GM12864 (cell line): Measurements from ENCODE around the gene PPP2R5C.

Experiments used
- DNase-seq: peaks from one replicate; pipeline ENCODE4 v3.0.0-alpha.2; 2011; ENCODE audit warnings: low read depth
- H3K4me3 ChIP-seq: 2 replicates; pipeline ENCODE4 v1.5.1; 2011; ENCODE audit warnings: mild to moderate bottlenecking, low read depth, low read length, control low read depth
- TF ChIP-seq, protein P1 (sequence below): IDR thresholded peaks from 2 replicates; pipeline ENCODE4 v1.5.1; 2011; ENCODE audit warnings: low read depth, mild to moderate bottlenecking, moderate library complexity, low read length, control low read depth, inconsistent platforms; ENCODE audit errors: missing control alignments

PPP2R5C gene

DNA sequence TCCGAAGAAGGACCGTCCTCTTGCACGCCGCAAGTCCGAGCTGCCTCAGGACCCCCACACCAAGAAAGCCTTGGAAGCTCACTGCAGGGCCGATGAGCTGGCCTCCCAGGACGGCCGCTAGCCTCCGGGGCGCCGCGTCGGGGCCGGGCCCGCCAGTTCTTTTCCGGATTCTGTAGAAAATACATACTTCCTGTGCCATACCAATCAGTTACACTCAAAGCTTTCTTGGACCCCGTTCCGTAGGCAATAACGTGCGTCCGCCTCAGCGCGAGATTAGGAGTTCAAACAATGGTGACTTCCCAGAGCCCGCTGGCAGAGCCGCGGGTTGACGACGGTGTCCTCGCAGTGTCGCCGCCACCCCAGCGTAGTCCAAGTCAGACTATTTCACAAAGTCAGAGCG lies 163.6 kb downstream of the PPP2R5C start:
- TF ChIP-seq, protein P1, sequence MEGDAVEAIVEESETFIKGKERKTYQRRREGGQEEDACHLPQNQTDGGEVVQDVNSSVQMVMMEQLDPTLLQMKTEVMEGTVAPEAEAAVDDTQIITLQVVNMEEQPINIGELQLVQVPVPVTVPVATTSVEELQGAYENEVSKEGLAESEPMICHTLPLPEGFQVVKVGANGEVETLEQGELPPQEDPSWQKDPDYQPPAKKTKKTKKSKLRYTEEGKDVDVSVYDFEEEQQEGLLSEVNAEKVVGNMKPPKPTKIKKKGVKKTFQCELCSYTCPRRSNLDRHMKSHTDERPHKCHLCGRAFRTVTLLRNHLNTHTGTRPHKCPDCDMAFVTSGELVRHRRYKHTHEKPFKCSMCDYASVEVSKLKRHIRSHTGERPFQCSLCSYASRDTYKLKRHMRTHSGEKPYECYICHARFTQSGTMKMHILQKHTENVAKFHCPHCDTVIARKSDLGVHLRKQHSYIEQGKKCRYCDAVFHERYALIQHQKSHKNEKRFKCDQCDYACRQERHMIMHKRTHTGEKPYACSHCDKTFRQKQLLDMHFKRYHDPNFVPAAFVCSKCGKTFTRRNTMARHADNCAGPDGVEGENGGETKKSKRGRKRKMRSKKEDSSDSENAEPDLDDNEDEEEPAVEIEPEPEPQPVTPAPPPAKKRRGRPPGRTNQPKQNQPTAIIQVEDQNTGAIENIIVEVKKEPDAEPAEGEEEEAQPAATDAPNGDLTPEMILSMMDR, result no peak
- DNase-seq, result no peak
- no peak overlapping the region for H3K4me3 ChIP-seq

DNA sequence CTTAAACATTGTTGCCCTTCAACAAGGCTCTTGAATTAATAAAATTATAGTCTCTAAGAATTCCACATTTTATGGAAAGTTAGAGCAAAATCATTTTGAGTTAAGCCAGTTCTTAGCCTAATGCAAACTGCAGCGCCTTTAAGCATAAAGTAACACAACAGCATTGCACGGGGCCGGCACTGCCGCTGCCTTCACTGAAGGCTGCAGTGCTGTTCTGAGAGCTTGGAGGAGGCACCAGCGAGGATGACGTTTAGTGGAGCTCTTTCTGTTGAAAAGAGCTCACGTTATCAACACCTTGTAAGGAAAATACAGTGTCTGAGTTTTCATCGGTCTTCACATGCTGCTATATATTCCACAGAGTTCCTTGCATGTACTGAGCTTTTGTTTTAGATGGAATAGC lies 164.6 kb downstream of the PPP2R5C start:
- TF ChIP-seq, protein P1, result no peak
- no peak overlapping the region for H3K4me3 ChIP-seq
- DNase-seq, result no peak

DNA sequence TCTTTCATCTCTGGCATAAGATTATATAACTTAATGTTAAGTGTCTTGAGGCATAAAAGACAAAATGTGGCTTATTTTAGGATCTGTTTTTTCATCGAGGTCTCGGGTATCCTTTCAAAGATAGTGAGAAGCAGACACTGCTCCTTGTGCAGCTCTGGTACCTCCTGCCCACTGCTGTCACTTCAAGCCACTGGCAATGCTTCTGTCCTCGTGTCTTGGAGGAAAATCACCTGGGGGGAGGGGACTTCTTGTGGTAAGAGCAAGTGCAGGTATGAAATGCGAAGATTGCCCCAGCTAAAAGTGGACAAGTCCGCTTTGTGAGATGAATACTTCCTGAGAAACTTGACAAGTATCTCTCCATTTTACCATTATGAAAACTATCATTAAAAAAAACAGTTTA lies 165.1 kb downstream of the PPP2R5C start:
- no peak overlapping the region for H3K4me3 ChIP-seq
- TF ChIP-seq, protein P1, result no peak
- DNase-seq, result no peak

DNA sequence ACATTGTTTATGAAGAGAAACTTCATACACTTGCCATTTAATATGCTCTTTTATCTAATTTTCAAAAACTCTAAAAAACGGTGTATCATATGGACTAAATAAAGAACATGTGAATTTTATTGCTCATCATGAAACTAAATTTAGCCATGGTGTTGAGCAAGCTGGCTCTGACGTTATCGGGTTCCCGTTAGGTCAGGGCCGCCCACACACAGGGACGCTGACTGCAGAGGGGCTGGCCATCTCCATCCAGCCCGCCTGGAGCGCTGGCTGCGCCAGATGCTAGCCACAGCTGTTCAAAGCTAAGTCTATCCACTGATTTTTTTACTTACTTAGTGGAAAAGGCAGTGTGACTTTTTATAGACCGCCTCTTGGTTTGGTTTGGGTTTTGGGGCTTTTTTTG lies 166.3 kb downstream of the PPP2R5C start:
- no peak overlapping the region for H3K4me3 ChIP-seq
- DNase-seq, result no peak
- TF ChIP-seq, protein P1, result no peak

DNA sequence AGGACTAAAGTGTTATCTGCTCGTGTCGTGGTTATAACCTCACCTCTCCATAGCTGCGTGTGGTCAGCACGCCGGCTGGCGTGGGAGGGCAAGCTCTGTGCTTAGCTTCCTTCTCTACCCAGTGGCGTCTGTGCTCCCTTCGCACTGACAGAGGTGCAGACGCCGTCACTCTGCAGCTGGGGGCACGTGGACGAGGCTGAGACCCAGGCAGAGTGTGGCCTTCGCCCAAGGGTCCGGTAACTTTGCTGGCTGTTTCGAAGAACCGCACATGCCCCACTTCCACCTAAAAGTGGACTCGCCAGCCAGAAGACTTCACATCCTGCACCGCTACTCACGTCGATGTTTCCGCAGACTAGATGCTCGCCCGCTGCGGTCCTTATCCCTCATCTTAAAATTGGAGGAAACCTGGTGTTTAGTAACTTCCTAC lies 166.9 kb downstream of the PPP2R5C start:
- TF ChIP-seq, protein P1, result no peak
- no peak overlapping the region for H3K4me3 ChIP-seq
- DNase-seq, result no peak

DNA sequence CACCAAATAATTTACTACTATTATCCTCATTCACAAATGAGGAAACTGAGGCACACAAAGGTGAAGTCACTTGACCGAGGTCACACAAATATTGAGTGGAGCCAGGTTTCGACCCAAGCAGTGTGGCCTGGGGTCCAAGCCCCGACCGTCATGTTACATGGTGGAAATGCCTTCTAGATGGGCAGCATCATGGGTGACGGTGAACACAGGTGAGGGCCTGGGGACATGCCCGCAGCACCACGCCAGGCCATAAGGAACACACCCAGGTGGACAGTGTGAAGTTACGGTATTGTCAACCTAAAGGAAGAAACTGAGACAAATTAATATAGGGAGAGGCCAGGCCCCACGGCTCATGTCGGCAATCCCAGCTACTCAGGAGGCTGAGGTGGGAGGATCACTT lies 167.6 kb downstream of the PPP2R5C start:
- no peak for DNase-seq
- H3K4me3 ChIP-seq, result no peak overlapping the region
- TF ChIP-seq, protein P1, result no peak

DNA sequence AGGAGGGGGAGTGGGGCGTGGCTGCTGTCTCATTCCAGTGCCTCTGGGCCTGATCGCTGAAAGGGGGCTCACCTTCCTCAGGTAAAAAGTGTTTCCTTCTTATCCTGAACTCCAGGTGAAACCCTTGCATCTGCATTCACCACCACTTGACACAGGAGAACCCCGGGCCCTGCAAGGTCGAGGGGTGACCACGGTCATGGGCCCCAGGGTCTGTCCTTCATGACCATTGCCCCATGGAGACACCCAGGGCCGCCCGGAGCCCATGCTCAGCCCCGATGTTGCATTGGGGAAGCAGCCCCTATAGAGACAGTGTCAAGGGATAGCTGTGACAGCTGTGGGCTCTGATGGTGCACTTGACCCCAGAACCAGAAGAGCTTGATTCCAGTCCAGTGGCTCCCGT lies 168.4 kb downstream of the PPP2R5C start:
- no peak for DNase-seq
- TF ChIP-seq, protein P1, result no peak
- no peak overlapping the region for H3K4me3 ChIP-seq
